HG03520 (cell line): ENCODE data around the gene UGT1A7.
"Not testable (repeated sequence)": the region's sequence is repeated elsewhere in the genome, so short reads cannot be mapped to it uniquely, and the experiment has no call there.

ENCODE experiments used
- ATAC-seq: cut with Tn5 transposase; IDR thresholded peaks from one replicate; pipeline ENCODE4 v1.9.1; 2021; ENCODE audit warnings: mild to moderate bottlenecking, moderate library complexity; ENCODE audit not compliant: unreplicated experiment

The UGT1A7 gene

GRCh38 chr2:233681521-233682099 lies at the start of gene UGT1A7:
TSS of gene UGT1A7 (plus strand) at chr2:233681901. CDS start at chr2:233681938, 37 bp downstream.
- ATAC-seq, result no peak

GRCh38 chr2:233636306-233636705 lies 45.4 kb upstream of the UGT1A7 start, which contains the start of gene UGT1A10:
TSS of gene UGT1A10 (plus strand) at chr2:233636448. CDS start at chr2:233636523, 75 bp downstream.
- ATAC-seq, result not testable (repeated sequence)

GRCh38 chr2:233638836-233639235 lies 42.9 kb upstream of the UGT1A7 start:
- no peak for ATAC-seq

- ATAC-seq, result no peak
Measured at GRCh38 chr2:233639860-233640259, 41.8 kb upstream of the UGT1A7 start.

GRCh38 chr2:233643128-233643527 lies 38.6 kb upstream of the UGT1A7 start:
- no peak for ATAC-seq

GRCh38 chr2:233646033-233646432 lies 35.7 kb upstream of the UGT1A7 start:
- not testable (repeated sequence) for ATAC-seq

GRCh38 chr2:233650981-233651380 lies 30.7 kb upstream of the UGT1A7 start:
- no peak for ATAC-seq

GRCh38 chr2:233651430-233651829 lies 30.3 kb upstream of the UGT1A7 start:
- ATAC-seq, result no peak

GRCh38 chr2:233654501-233654900 lies 27.2 kb upstream of the UGT1A7 start:
- no peak for ATAC-seq

- ATAC-seq, result no peak
Measured at GRCh38 chr2:233655043-233655442, 26.7 kb upstream of the UGT1A7 start.

- not testable (repeated sequence) for ATAC-seq
Measured at GRCh38 chr2:233655943-233656342, 25.8 kb upstream of the UGT1A7 start.

- ATAC-seq, result no peak
Measured at GRCh38 chr2:233656443-233656842, 25.3 kb upstream of the UGT1A7 start.

- ATAC-seq, result no peak
Measured at GRCh38 chr2:233658610-233659009, 23.1 kb upstream of the UGT1A7 start.

- ATAC-seq, result no peak
Measured at GRCh38 chr2:233663911-233664310, 17.8 kb upstream of the UGT1A7 start.

GRCh38 chr2:233668605-233669260 lies 13.0 kb upstream of the UGT1A7 start:
- ATAC-seq, result no peak

- no peak for ATAC-seq
Measured at GRCh38 chr2:233671290-233672161, 10.2 kb upstream of the UGT1A7 start, which contains the start of gene UGT1A9. TSS of gene UGT1A9 (plus strand) at chr2:233671898. CDS start at chr2:233671935, 37 bp downstream.

GRCh38 chr2:233672886-233673285 lies 8.8 kb upstream of the UGT1A7 start:
- no peak for ATAC-seq

GRCh38 chr2:233673896-233674295 lies 7.8 kb upstream of the UGT1A7 start:
- no peak for ATAC-seq

GRCh38 chr2:233674314-233674713 lies 7.4 kb upstream of the UGT1A7 start:
- ATAC-seq, result no peak

- ATAC-seq, result no peak
Measured at GRCh38 chr2:233674995-233675394, 6.7 kb upstream of the UGT1A7 start.

- no peak for ATAC-seq
Measured at GRCh38 chr2:233676046-233676445, 5.7 kb upstream of the UGT1A7 start.
